GM23248 (cell line): ENCODE data around the gene ARHGAP44. TPM values are rescaled to one million over a fixed set of nuclear protein-coding genes. Genes with fewer than 3 reads are reported as not detected.
"Not testable (repeated sequence)": the region's sequence is repeated elsewhere in the genome, so short reads cannot be mapped to it uniquely, and the experiment has no call there.

Experiments used
- DNase-seq: peaks from one replicate; pipeline ENCODE4 v3.0.0-alpha.2; 2015
- H2AFZ ChIP-seq: fragments of 200-600 bp; sonication (generic); 2 replicates; pipeline ENCODE4 v1.6.1; 2016; ENCODE audit warnings: antibody characterized with exemption
- H3F3A ChIP-seq: fragments of 200-600 bp; sonication (generic); 2 replicates; pipeline ENCODE4 v1.6.1; 2016; ENCODE audit warnings: mild to moderate bottlenecking, antibody characterized with exemption, mixed run types; ENCODE audit not compliant: insufficient read depth
- H3K27ac ChIP-seq: fragments of 200-600 bp; sonication (generic); 2 replicates; pipeline ENCODE4 v1.5.1; 2016; ENCODE audit warnings: mild to moderate bottlenecking
- H3K27me3 ChIP-seq: fragments of 200-600 bp; sonication (generic); replicated peaks from 2 replicates; pipeline ENCODE4 v1.6.1; 2016; ENCODE audit warnings: mild to moderate bottlenecking; ENCODE audit not compliant: insufficient read depth
- H3K36me3 ChIP-seq: fragments of 200-600 bp; sonication (generic); 2 replicates; pipeline ENCODE4 v1.6.1; 2016; ENCODE audit warnings: low read depth, mild to moderate bottlenecking
- H3K4me1 ChIP-seq: fragments of 200-600 bp; sonication (generic); 2 replicates; pipeline ENCODE4 v1.6.1; 2016; ENCODE audit warnings: mild to moderate bottlenecking; ENCODE audit not compliant: insufficient read depth
- H3K4me2 ChIP-seq: fragments of 200-600 bp; sonication (generic); one replicate; pipeline ENCODE4 v1.6.1; 2016; ENCODE audit warnings: mild to moderate bottlenecking; ENCODE audit not compliant: unreplicated experiment
- H3K4me3 ChIP-seq: fragments of 200-600 bp; sonication (generic); 2 replicates; pipeline ENCODE4 v1.5.1; 2016; ENCODE audit warnings: mild to moderate bottlenecking
- H3K79me2 ChIP-seq: fragments of 200-600 bp; sonication (generic); 2 replicates; pipeline ENCODE4 v1.6.1; 2016; ENCODE audit warnings: mild to moderate bottlenecking; ENCODE audit not compliant: insufficient read depth
- H3K9ac ChIP-seq: fragments of 200-600 bp; sonication (generic); 2 replicates; pipeline ENCODE4 v1.6.1; 2016; ENCODE audit warnings: mild to moderate bottlenecking
- H3K9me2 ChIP-seq: fragments of 200-600 bp; sonication (generic); 2 replicates; pipeline ENCODE4 v1.6.1; 2016; ENCODE audit warnings: mixed run types, mild to moderate bottlenecking, moderate library complexity; ENCODE audit not compliant: insufficient read depth
- H3K9me3 ChIP-seq: fragments of 200-600 bp; sonication (generic); one replicate; pipeline ENCODE4 v1.6.1; 2017; ENCODE audit warnings: low read depth
- H4K20me1 ChIP-seq: fragments of 200-600 bp; sonication (generic); 2 replicates; pipeline ENCODE4 v1.6.0; 2016; ENCODE audit not compliant: insufficient read depth
- EZH2 ChIP-seq: fragments of 200-600 bp; sonication (generic); IDR thresholded peaks from 2 replicates; pipeline ENCODE4 v1.6.1; 2018; ENCODE audit warnings: antibody characterized with exemption, mild to moderate bottlenecking; ENCODE audit not compliant: insufficient read depth, poor library complexity, severe bottlenecking
- EZH2phosphoT487 ChIP-seq: fragments of 200-600 bp; sonication (generic); IDR thresholded peaks from 2 replicates; pipeline ENCODE4 v1.6.1; 2018; ENCODE audit warnings: antibody characterized with exemption, moderate library complexity, mild to moderate bottlenecking, low read depth; ENCODE audit not compliant: insufficient read depth
- WGBS, 2 experiments: methylation state at CpG; one replicate each; pipeline ENCODE4 v1.1.6; 2015 to 2017; ENCODE audit warnings: low lambda C conversion rate in 2 of 2, low coverage in 1 of 2; ENCODE audit errors: missing lambda C conversion rate in 2 of 2; 5-methylcytosine and 5-hydroxymethylcytosine counted together
- in situ Hi-C: fragments of 300-500 bp; cut with MboI; formaldehyde crosslinking; loops from 2 replicates; pipeline ENCODE4 v1.15.0; 2020
- polyA plus RNA-seq: library from polyadenylated mRNA; unstranded; fragments of >200 nt; fragmentation: Nextera tagmentation; extraction: Ambion mirVana; gene quantifications from 2 replicates; pipeline ENCODE4 v1.2.1, GENCODE V29; 2016
- total RNA-seq: library from RNA; depleted of rRNA; stranded (reverse); fragments of >200 nt; shearing (Covaris generic); gene quantifications from 2 replicates; pipeline ENCODE4 v1.2.3, GENCODE V29; 2014

ARHGAP44 gene
- total and polyA plus RNA-seq, 2 experiments from 2014 or later: 0.11 to 0.33 TPM

DNA sequence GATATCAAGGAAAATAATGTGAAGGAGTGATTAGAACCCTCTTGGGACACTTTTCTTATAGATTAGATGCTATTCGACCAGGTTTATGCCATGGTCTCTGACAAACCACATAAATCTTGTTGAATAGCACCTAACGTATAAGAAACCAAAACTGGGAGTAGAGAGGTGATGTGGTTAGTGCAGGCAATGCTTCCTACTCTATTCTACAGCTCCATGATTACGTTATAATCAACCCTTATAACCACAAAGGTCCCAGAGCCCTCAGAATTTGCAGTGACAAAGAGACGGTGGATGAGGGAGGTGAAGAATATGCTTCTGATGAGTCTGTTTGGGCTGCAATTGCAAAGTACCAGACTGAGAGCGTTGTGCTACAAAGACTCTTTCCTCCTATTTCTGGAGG lies 78.4 kb downstream of the ARHGAP44 start:
- no peaks in the 10 kb centered on the region for H3K79me2 ChIP-seq
- no peak overlapping the region for H3K9ac ChIP-seq
- no peaks in the 10 kb centered on the region for H3K4me1 ChIP-seq
- in situ Hi-C loops: no loop called here
- no peaks in the 10 kb centered on the region for H3K36me3 ChIP-seq
- H3K27me3 ChIP-seq: no peaks in the 10 kb centered on the region
- H3K27ac ChIP-seq: no peak overlapping the region
- 40 to 41% methylated on average over 5 of the region's 5 CpGs for WGBS, 2 experiments
- TF ChIP-seq EZH2phosphoT487: no peak
- TF ChIP-seq EZH2: no peak
- no peaks in the 10 kb centered on the region for H3K9me3 ChIP-seq
- no peak overlapping the region for H2AFZ ChIP-seq
- no peaks in the 10 kb centered on the region for H4K20me1 ChIP-seq
- H3K4me2 ChIP-seq: no peak overlapping the region
- no peaks in the 10 kb centered on the region for H3F3A ChIP-seq
- no peak for DNase-seq
- H3K9me2 ChIP-seq: no peaks in the 10 kb centered on the region
- no peak overlapping the region for H3K4me3 ChIP-seq

DNA sequence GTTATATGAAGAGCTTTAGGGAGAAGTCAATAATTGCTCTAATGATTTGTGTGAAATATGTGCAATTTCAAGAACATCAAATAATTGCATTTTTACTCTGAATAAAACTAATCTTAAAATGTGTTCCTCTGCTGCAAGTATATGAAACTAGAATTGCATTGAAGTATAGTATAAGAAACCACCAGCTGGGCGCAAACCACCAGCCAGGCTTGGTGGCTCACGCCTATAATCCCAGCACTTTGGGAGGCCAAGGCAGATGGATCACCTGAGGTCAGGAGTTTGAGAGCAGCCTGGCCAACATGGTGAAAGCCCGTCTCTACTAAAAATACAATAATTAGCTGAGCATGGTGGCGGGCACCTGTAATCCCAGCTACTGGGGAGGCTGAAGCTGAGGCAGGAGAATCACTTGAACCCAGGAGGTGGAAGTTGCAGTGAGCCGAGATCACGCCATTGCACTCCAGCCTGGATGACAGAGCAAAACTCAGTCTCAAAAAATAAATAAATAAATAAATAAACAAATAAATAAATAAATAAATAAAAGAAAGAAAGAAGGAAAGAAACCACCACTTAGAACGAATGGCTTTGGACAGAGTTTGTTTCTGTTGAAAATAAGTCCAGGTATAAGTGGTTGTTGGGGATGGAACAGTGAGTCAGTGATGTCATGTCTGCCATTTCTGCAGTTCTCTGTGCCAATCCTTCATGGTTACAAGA lies 84.3 kb downstream of the ARHGAP44 start:
- WGBS, 2 experiments: 39 to 42% methylated on average over 7 of the region's 7 CpGs
- H3K79me2 ChIP-seq, H3K4me2 ChIP-seq, H3K4me1 ChIP-seq, H2AFZ ChIP-seq, DNase-seq, H3K9ac ChIP-seq, H3F3A ChIP-seq, H3K9me2 ChIP-seq, H3K9me3 ChIP-seq, H3K27ac ChIP-seq, H3K36me3 ChIP-seq, H3K4me3 ChIP-seq, H3K27me3 ChIP-seq, in situ Hi-C loops, H4K20me1 ChIP-seq: not testable (repeated sequence)

- WGBS, 2 experiments: 30 to 34% methylated on average over 8 of the region's 8 CpGs
- Histone ChIP-seq H3K27me3 (no peaks in the 10 kb centered on the region), H3K27ac (no peak overlapping the region), H3K4me1 (no peaks in the 10 kb centered on the region), H3K4me2 (no peak overlapping the region), H3K9ac (no peak overlapping the region), H4K20me1 (no peaks in the 10 kb centered on the region), H3K4me3 (no peak overlapping the region), H3F3A (no peaks in the 10 kb centered on the region), H3K9me2 (no peaks in the 10 kb centered on the region), H3K79me2 (no peaks in the 10 kb centered on the region), H3K36me3 (no peaks in the 10 kb centered on the region), H3K9me3 (no peaks in the 10 kb centered on the region), H2AFZ (no peak overlapping the region)
- in situ Hi-C loops: no loop called here
- TF ChIP-seq EZH2phosphoT487: no peak
- no peak for TF ChIP-seq EZH2
- no peak for DNase-seq
Measured at GRCh38 chr17:12877953-12878669, 88.8 kb downstream of the ARHGAP44 start.

DNA sequence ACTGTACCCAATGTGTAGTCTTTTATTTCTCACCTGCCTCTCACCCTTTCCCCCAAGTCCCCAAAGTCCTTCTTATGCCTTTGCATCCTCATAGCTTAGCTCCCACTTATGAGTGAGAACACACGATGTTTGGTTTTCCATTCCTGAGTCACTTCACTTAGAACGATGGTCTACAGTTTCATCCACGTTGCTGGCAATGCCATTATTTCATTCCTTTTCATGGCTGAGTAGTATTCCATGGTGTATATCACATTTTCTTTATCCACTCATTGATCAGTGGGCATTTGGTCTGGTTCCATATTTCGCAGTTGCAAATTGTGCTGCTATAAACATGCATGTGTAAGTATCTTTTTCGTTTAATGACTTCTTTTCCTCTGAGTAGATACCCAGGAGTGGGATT lies 89.8 kb downstream of the ARHGAP44 start:
- 27 to 40% methylated on average over 5 of the region's 5 CpGs for WGBS, 2 experiments

More for the DNA sequence above, 89.8 kb downstream of the ARHGAP44 start:
- H3K9ac ChIP-seq, H3K9me2 ChIP-seq, H4K20me1 ChIP-seq, H3K4me1 ChIP-seq, H3F3A ChIP-seq, H3K27ac ChIP-seq, H3K36me3 ChIP-seq, H3K9me3 ChIP-seq, H3K79me2 ChIP-seq, H3K27me3 ChIP-seq, in situ Hi-C loops, H2AFZ ChIP-seq, H3K4me2 ChIP-seq, DNase-seq, H3K4me3 ChIP-seq: not testable (repeated sequence)
